IPS-18c (cell line): ENCODE results near the gene SH3PXD2B.

Experiments used
- H3K4me3 ChIP-seq: 2 replicates; pipeline ENCODE4 v1.7.0; 2013; ENCODE audit warnings: low read depth, mild to moderate bottlenecking, low read length, moderate library complexity; ENCODE audit not compliant: insufficient read depth
- H3K9me3 ChIP-seq: one replicate; pipeline ENCODE4 v1.6.1; 2013; ENCODE audit warnings: mild to moderate bottlenecking, low read length, moderate library complexity; ENCODE audit not compliant: control insufficient read depth, insufficient read depth

The SH3PXD2B gene

GRCh38 chr5:172433513-172433912 is 20.8 kb downstream of the SH3PXD2B start:
- Histone ChIP-seq H3K9me3 (no peaks in the 10 kb centered on the region), H3K4me3 (no peak overlapping the region)

- no peaks in the 10 kb centered on the region for H3K9me3 ChIP-seq
- no peak overlapping the region for H3K4me3 ChIP-seq
Observed at GRCh38 chr5:172433071-172433470, 21.3 kb downstream of the SH3PXD2B start.

- H3K4me3 ChIP-seq: no peak overlapping the region
- peaks cover 2% of the 10 kb centered on the region for H3K9me3 ChIP-seq
Observed at GRCh38 chr5:172430354-172430753, 24.0 kb downstream of the SH3PXD2B start.

GRCh38 chr5:172429201-172429940 is 25.0 kb downstream of the SH3PXD2B start:
- H3K9me3 ChIP-seq: peaks cover 2% of the 10 kb centered on the region
- H3K4me3 ChIP-seq: no peak overlapping the region

- peaks cover 2% of the 10 kb centered on the region for H3K9me3 ChIP-seq
- H3K4me3 ChIP-seq: no peak overlapping the region
Observed at GRCh38 chr5:172428224-172429166, 25.8 kb downstream of the SH3PXD2B start.

GRCh38 chr5:172427202-172427601 is 27.1 kb downstream of the SH3PXD2B start:
- H3K9me3 ChIP-seq: peaks cover 2% of the 10 kb centered on the region
- H3K4me3 ChIP-seq: no peak overlapping the region

- peaks cover 2% of the 10 kb centered on the region for H3K9me3 ChIP-seq
- H3K4me3 ChIP-seq: no peak overlapping the region
Observed at GRCh38 chr5:172426086-172426485, 28.2 kb downstream of the SH3PXD2B start.

GRCh38 chr5:172425402-172425801 is 28.9 kb downstream of the SH3PXD2B start:
- H3K9me3 ChIP-seq: peaks cover 2% of the 10 kb centered on the region
- H3K4me3 ChIP-seq: no peak overlapping the region

GRCh38 chr5:172424808-172425207 is 29.5 kb downstream of the SH3PXD2B start:
- H3K9me3 ChIP-seq: peaks cover 2% of the 10 kb centered on the region

GRCh38 chr5:172424111-172424490 is 30.2 kb downstream of the SH3PXD2B start:
- Histone ChIP-seq H3K9me3 (peaks cover 2% of the 10 kb centered on the region), H3K4me3 (no peak overlapping the region)

More at GRCh38 chr5:172424808-172425207, 29.5 kb downstream of the SH3PXD2B start:
- no peak overlapping the region for H3K4me3 ChIP-seq

- Histone ChIP-seq H3K9me3 (peaks cover 2% of the 10 kb centered on the region), H3K4me3 (no peak overlapping the region)
Observed at GRCh38 chr5:172423379-172424110, 30.8 kb downstream of the SH3PXD2B start.

GRCh38 chr5:172422255-172422654 is 32.1 kb downstream of the SH3PXD2B start:
- Histone ChIP-seq H3K9me3 (peaks cover 2% of the 10 kb centered on the region), H3K4me3 (no peak overlapping the region)

GRCh38 chr5:172421020-172421419 is 33.3 kb downstream of the SH3PXD2B start:
- Histone ChIP-seq H3K4me3 (no peak overlapping the region), H3K9me3 (peaks cover 2% of the 10 kb centered on the region)

- no peak overlapping the region for H3K4me3 ChIP-seq
- no peaks in the 10 kb centered on the region for H3K9me3 ChIP-seq
Observed at GRCh38 chr5:172420235-172420939, 33.9 kb downstream of the SH3PXD2B start.

- no peaks in the 10 kb centered on the region for H3K9me3 ChIP-seq
- no peak overlapping the region for H3K4me3 ChIP-seq
Observed at GRCh38 chr5:172418862-172419814, 35.2 kb downstream of the SH3PXD2B start.
